Measurements from ENCODE around the gene DEUP1. TPM values are rescaled to one million over a fixed set of nuclear protein-coding genes. Genes with fewer than 3 reads are reported as not detected.

DEUP1 gene
- total and polyA plus RNA-seq, 7 donors: 0.03 TPM; not detected in 6

- no peak for TF ChIP-seq CTCF (IDR thresholded peaks at IDR 0.05)
- no peak for TF ChIP-seq EP300 (IDR thresholded peaks at IDR 0.05)
- no peak for TF ChIP-seq POLR2A (IDR thresholded peaks at IDR 0.05)
- TF ChIP-seq POLR2AphosphoS5 (IDR thresholded peaks at IDR 0.05): no peak
- intact Hi-C loops (cut with DNase I): no loop called here
- Histone ChIP-seq H3K36me3 (no peaks in the 10 kb centered on the region), H3K27ac (no peak overlapping the region), H3K9me3 (no peaks in the 10 kb centered on the region), H3K4me1 (no peaks in the 10 kb centered on the region), H3K4me3 (no peak overlapping the region), H3K27me3 (no peaks in the 10 kb centered on the region)
- no peak for DNase-seq
- 59 to 72% methylated on average over 5 of the region's 5 CpGs for WGBS, 2 donors
Observed at GRCh38 chr11:93289782-93290463, 40.6 kb upstream of the DEUP1 start.

GRCh38 chr11:93291110-93291509, 39.4 kb upstream of the DEUP1 start:
- 89 to 92% methylated on average over 1 of the region's 1 CpG for WGBS, 2 donors
- Histone ChIP-seq H3K27me3 (no peaks in the 10 kb centered on the region), H3K36me3 (no peaks in the 10 kb centered on the region), H3K4me3 (no peak overlapping the region), H3K27ac (no peak overlapping the region), H3K9me3 (no peaks in the 10 kb centered on the region), H3K4me1 (no peaks in the 10 kb centered on the region)
- intact Hi-C loops (cut with DNase I): no loop called here
- no peak for DNase-seq
- no peak for TF ChIP-seq POLR2AphosphoS5 (IDR thresholded peaks at IDR 0.05)
- TF ChIP-seq POLR2A (IDR thresholded peaks at IDR 0.05): no peak
- TF ChIP-seq EP300 (IDR thresholded peaks at IDR 0.05): no peak
- TF ChIP-seq CTCF (IDR thresholded peaks at IDR 0.05): no peak

- no peak for TF ChIP-seq POLR2A (IDR thresholded peaks at IDR 0.05)
- no peak for TF ChIP-seq EP300 (IDR thresholded peaks at IDR 0.05)
- TF ChIP-seq CTCF (IDR thresholded peaks at IDR 0.05): no peak
- no peak for TF ChIP-seq POLR2AphosphoS5 (IDR thresholded peaks at IDR 0.05)
- intact Hi-C loops (cut with DNase I): no loop called here
Observed at GRCh38 chr11:93291898-93292297, 38.6 kb upstream of the DEUP1 start.

GRCh38 chr11:93295921-93296575, 34.5 kb upstream of the DEUP1 start:
- 79 to 86% methylated on average over 4 of the region's 4 CpGs for WGBS, 2 donors
- TF ChIP-seq POLR2AphosphoS5 (IDR thresholded peaks at IDR 0.05): no peak
- TF ChIP-seq POLR2A (IDR thresholded peaks at IDR 0.05): no peak
- TF ChIP-seq EP300 (IDR thresholded peaks at IDR 0.05): no peak
- TF ChIP-seq CTCF (IDR thresholded peaks at IDR 0.05): no peak
- H3K4me3 ChIP-seq: no peak overlapping the region
- DNase-seq: no peak
- H3K4me1 ChIP-seq: no peaks in the 10 kb centered on the region
- no peaks in the 10 kb centered on the region for H3K27me3 ChIP-seq
- H3K36me3 ChIP-seq: no peaks in the 10 kb centered on the region
- H3K9me3 ChIP-seq: no peaks in the 10 kb centered on the region
- no peak overlapping the region for H3K27ac ChIP-seq
- intact Hi-C loops (cut with DNase I): no loop called here

More at GRCh38 chr11:93291898-93292297, 38.6 kb upstream of the DEUP1 start:
- Histone ChIP-seq H3K36me3 (no peaks in the 10 kb centered on the region), H3K4me1 (no peaks in the 10 kb centered on the region), H3K4me3 (no peak overlapping the region), H3K27me3 (no peaks in the 10 kb centered on the region), H3K27ac (no peak overlapping the region), H3K9me3 (no peaks in the 10 kb centered on the region)
- 81 to 88% methylated on average over 1 of the region's 1 CpG for WGBS, 2 donors
- no peak for DNase-seq

Data from sigmoid colon (tissue), 7 donors.